HG03354 (cell line): Measurements from ENCODE around the gene DOCK4.

Experiments used
- ATAC-seq: cut with Tn5 transposase; IDR thresholded peaks from one replicate; pipeline ENCODE4 v1.9.1; 2021; ENCODE audit warnings: mild to moderate bottlenecking; ENCODE audit not compliant: unreplicated experiment, poor library complexity, severe bottlenecking

Gene DOCK4

GRCh38 chr7:111998326-111998725 lies 207.9 kb downstream of the DOCK4 start:
- ATAC-seq = no peak

- ATAC-seq = no peak
These were observed 208.7 kb downstream of the DOCK4 start for GRCh38 chr7:111997546-111997945.

- ATAC-seq = no peak
These were observed 213.6 kb downstream of the DOCK4 start for GRCh38 chr7:111992601-111993000.

GRCh38 chr7:111990643-111991042 lies 215.6 kb downstream of the DOCK4 start:
- ATAC-seq = no peak

- ATAC-seq = no peak
These were observed 218.3 kb downstream of the DOCK4 start for GRCh38 chr7:111987886-111988285.

GRCh38 chr7:111987115-111987826 lies 218.9 kb downstream of the DOCK4 start:
- no peak for ATAC-seq

GRCh38 chr7:111986601-111987000 lies 219.6 kb downstream of the DOCK4 start:
- ATAC-seq = no peak

- no peak for ATAC-seq
These were observed 220.4 kb downstream of the DOCK4 start for GRCh38 chr7:111985798-111986197.

- ATAC-seq = no peak
These were observed 223.4 kb downstream of the DOCK4 start for GRCh38 chr7:111982804-111983203.

- ATAC-seq = no peak
These were observed 224.1 kb downstream of the DOCK4 start for GRCh38 chr7:111982133-111982532.

GRCh38 chr7:111980725-111981124 lies 225.5 kb downstream of the DOCK4 start:
- ATAC-seq = no peak

GRCh38 chr7:111975346-111975745 lies 230.9 kb downstream of the DOCK4 start:
- no peak for ATAC-seq

GRCh38 chr7:111960984-111961383 lies 245.2 kb downstream of the DOCK4 start:
- no peak for ATAC-seq

- no peak for ATAC-seq
These were observed 247.3 kb downstream of the DOCK4 start for GRCh38 chr7:111958896-111959295.

- ATAC-seq = no peak
These were observed 247.8 kb downstream of the DOCK4 start for GRCh38 chr7:111958431-111958830.

GRCh38 chr7:111955616-111956015 lies 250.6 kb downstream of the DOCK4 start:
- no peak for ATAC-seq

- no peak for ATAC-seq
These were observed 251.5 kb downstream of the DOCK4 start for GRCh38 chr7:111954474-111955381.

GRCh38 chr7:111954056-111954455 lies 252.1 kb downstream of the DOCK4 start:
- no peak for ATAC-seq

- ATAC-seq = no peak
These were observed 252.6 kb downstream of the DOCK4 start for GRCh38 chr7:111953611-111954010.

GRCh38 chr7:111952783-111953182 lies 253.4 kb downstream of the DOCK4 start:
- ATAC-seq = no peak

GRCh38 chr7:111951052-111951451 lies 255.1 kb downstream of the DOCK4 start:
- ATAC-seq = no peak
